ENCODE measurements around the gene SYNC. TPM values are rescaled to one million over a fixed set of nuclear protein-coding genes. Genes with fewer than 3 reads are reported as not detected.

Gene SYNC
- 0.03 TPM for polyA plus RNA-seq (2013, experiment 1 of 2)
- 0.03 TPM for polyA plus RNA-seq (2013, experiment 2 of 2)

GRCh38 chr1:32702599-32703478, at the start of gene SYNC:
Gene SYNC, minus strand, starts transcription at chr1:32702770. Its CDS starts 110 bp downstream, at chr1:32702660.
- H4K8ac ChIP-seq (ENCODE audit: low read depth, low read length), result no peak within 1 kb of the TSS
- peak within 1 kb of the TSS; percentile 51 for H2AK5ac ChIP-seq (ENCODE audit: low read depth, low read length)
- H3K4me2 ChIP-seq (ENCODE audit: insufficient read depth, low read length, poor library complexity, severe bottlenecking), result peak within 1 kb of the TSS; percentile 71
- no peak within 1 kb of the TSS for H2BK15ac ChIP-seq (ENCODE audit: low read length)
- H3K27me3 ChIP-seq (ENCODE audit: control insufficient read depth in 3 of 3, insufficient read depth in 3 of 3, low read depth in 1 of 3, low read length in 3 of 3), result peaks cover 3 to 50% (median 29%) of the 10 kb centered on the region in 3 experiments
- H3K9me3 ChIP-seq (replicated peaks in 1 of 2; ENCODE audit: control insufficient read depth in 2 of 2, insufficient read depth in 1 of 2, low read depth in 1 of 2, low read length in 2 of 2), result peaks cover 0 to 4% of the 10 kb centered on the region in 2 donors
- H3K4me3 ChIP-seq (ENCODE audit: low read length in 2 of 2), result peak within 1 kb of the TSS; percentile 32 to 34
- H3K23ac ChIP-seq (ENCODE audit: low read depth, low read length, poor library complexity), result peak within 1 kb of the TSS; percentile 94
- H3K36me3 ChIP-seq (replicated peaks in 1 of 2; ENCODE audit: control insufficient read depth in 2 of 2, insufficient read depth in 2 of 2, low read length in 2 of 2), result no peaks in the 10 kb centered on the region
- H3K27ac ChIP-seq (replicated peaks; ENCODE audit: low read length), result no peak within 1 kb of the TSS
- no peak within 1 kb of the TSS for H3K14ac ChIP-seq (ENCODE audit: low read length)
- H2BK120ac ChIP-seq (ENCODE audit: low read depth, low read length), result no peak within 1 kb of the TSS
- no CpG with 5 or more reads among the region's 70 CpGs for WGBS, 2 donors (ENCODE audit: extremely low coverage in 2 of 2, insufficient read length in 2 of 2, insufficient replicate concordance in 1 of 2)
- peak within 1 kb of the TSS; percentile 93 for H3K18ac ChIP-seq (ENCODE audit: low read length)
- peaks cover 10 to 16% of the 10 kb centered on the region in 2 donors for H3K4me1 ChIP-seq (ENCODE audit: control insufficient read depth in 2 of 2, insufficient read depth in 1 of 2, low read depth in 1 of 2, low read length in 2 of 2)
- DNase-seq (ENCODE audit: low spot score), result no peak
- no peak within 1 kb of the TSS for H3K4ac ChIP-seq (ENCODE audit: low read length)
- H2AFZ ChIP-seq (ENCODE audit: low read length), result peak within 1 kb of the TSS; percentile 89
- no peak within 1 kb of the TSS for H2BK5ac ChIP-seq (ENCODE audit: low read length)
- H3K79me1 ChIP-seq (ENCODE audit: low read depth, low read length), result peaks cover 2% of the 10 kb centered on the region
- H4K91ac ChIP-seq (ENCODE audit: low read depth, low read length, poor library complexity), result no peak within 1 kb of the TSS
- peak within 1 kb of the TSS; percentile 74 for H3K9ac ChIP-seq (ENCODE audit: low read depth, low read length, poor library complexity)
- H2BK12ac ChIP-seq (ENCODE audit: low read length), result no peak within 1 kb of the TSS

- Histone ChIP-seq H3K9me3 (replicated peaks in 1 of 2; ENCODE audit: control insufficient read depth in 2 of 2, insufficient read depth in 1 of 2, low read depth in 1 of 2, low read length in 2 of 2) (peaks cover 0 to 2% of the 10 kb centered on the region in 2 donors), H3K23ac (ENCODE audit: low read depth, low read length, poor library complexity) (no peak overlapping the region), H3K4me3 (ENCODE audit: low read length in 2 of 2) (no peak overlapping the region), H2AK5ac (ENCODE audit: low read depth, low read length) (no peak overlapping the region), H3K36me3 (replicated peaks in 1 of 2; ENCODE audit: control insufficient read depth in 2 of 2, insufficient read depth in 2 of 2, low read length in 2 of 2) (no peaks in the 10 kb centered on the region), H3K14ac (ENCODE audit: low read length) (no peak overlapping the region), H4K8ac (ENCODE audit: low read depth, low read length) (no peak overlapping the region), H3K4me1 (ENCODE audit: control insufficient read depth in 2 of 2, insufficient read depth in 1 of 2, low read depth in 1 of 2, low read length in 2 of 2) (peaks cover 0 to 2% of the 10 kb centered on the region in 2 donors), H2AFZ (ENCODE audit: low read length) (no peak overlapping the region), H2BK12ac (ENCODE audit: low read length) (no peak overlapping the region), H3K4me2 (ENCODE audit: insufficient read depth, low read length, poor library complexity, severe bottlenecking) (no peak overlapping the region), H2BK15ac (ENCODE audit: low read length) (no peak overlapping the region), H3K4ac (ENCODE audit: low read length) (no peak overlapping the region), H2BK5ac (ENCODE audit: low read length) (no peak overlapping the region), H3K79me1 (ENCODE audit: low read depth, low read length) (peaks cover 5% of the 10 kb centered on the region), H3K9ac (ENCODE audit: low read depth, low read length, poor library complexity) (no peak overlapping the region), H4K91ac (ENCODE audit: low read depth, low read length, poor library complexity) (no peak overlapping the region), H3K27me3 (ENCODE audit: control insufficient read depth in 3 of 3, insufficient read depth in 3 of 3, low read depth in 1 of 3, low read length in 3 of 3) (no peaks in the 10 kb centered on the region), H2BK120ac (ENCODE audit: low read depth, low read length) (no peak overlapping the region), H3K27ac (replicated peaks; ENCODE audit: low read length) (no peak overlapping the region), H3K18ac (ENCODE audit: low read length) (no peak overlapping the region)
- DNase-seq (ENCODE audit: low spot score), result no peak
- WGBS, 2 donors (ENCODE audit: extremely low coverage in 2 of 2, insufficient read length in 2 of 2, insufficient replicate concordance in 1 of 2), result no CpG with 5 or more reads among the region's 3 CpGs
Measured at GRCh38 chr1:32749771-32750170, 47.2 kb upstream of the SYNC start.

GRCh38 chr1:32749332-32749731, 46.8 kb upstream of the SYNC start:
- Histone ChIP-seq H3K27ac (replicated peaks; ENCODE audit: low read length) (no peak overlapping the region), H3K9ac (ENCODE audit: low read depth, low read length, poor library complexity) (no peak overlapping the region), H3K4me3 (ENCODE audit: low read length in 2 of 2) (no peak overlapping the region), H3K4me1 (ENCODE audit: control insufficient read depth in 2 of 2, insufficient read depth in 1 of 2, low read depth in 1 of 2, low read length in 2 of 2) (peaks cover 0 to 2% of the 10 kb centered on the region in 2 donors), H2BK120ac (ENCODE audit: low read depth, low read length) (no peak overlapping the region), H2AK5ac (ENCODE audit: low read depth, low read length) (no peak overlapping the region), H2BK15ac (ENCODE audit: low read length) (no peak overlapping the region), H3K14ac (ENCODE audit: low read length) (no peak overlapping the region), H3K36me3 (replicated peaks in 1 of 2; ENCODE audit: control insufficient read depth in 2 of 2, insufficient read depth in 2 of 2, low read length in 2 of 2) (no peaks in the 10 kb centered on the region), H3K9me3 (replicated peaks in 1 of 2; ENCODE audit: control insufficient read depth in 2 of 2, insufficient read depth in 1 of 2, low read depth in 1 of 2, low read length in 2 of 2) (peaks cover 0 to 1% of the 10 kb centered on the region in 2 donors), H2BK5ac (ENCODE audit: low read length) (no peak overlapping the region), H3K4me2 (ENCODE audit: insufficient read depth, low read length, poor library complexity, severe bottlenecking) (no peak overlapping the region), H4K8ac (ENCODE audit: low read depth, low read length) (no peak overlapping the region), H2AFZ (ENCODE audit: low read length) (no peak overlapping the region), H3K27me3 (ENCODE audit: control insufficient read depth in 3 of 3, insufficient read depth in 3 of 3, low read depth in 1 of 3, low read length in 3 of 3) (no peaks in the 10 kb centered on the region), H2BK12ac (ENCODE audit: low read length) (no peak overlapping the region), H3K18ac (ENCODE audit: low read length) (no peak overlapping the region), H3K23ac (ENCODE audit: low read depth, low read length, poor library complexity) (no peak overlapping the region), H4K91ac (ENCODE audit: low read depth, low read length, poor library complexity) (no peak overlapping the region), H3K79me1 (ENCODE audit: low read depth, low read length) (peaks cover 3% of the 10 kb centered on the region), H3K4ac (ENCODE audit: low read length) (no peak overlapping the region)
- WGBS, 2 donors (ENCODE audit: extremely low coverage in 2 of 2, insufficient read length in 2 of 2, insufficient replicate concordance in 1 of 2), result no CpG with 5 or more reads among the region's 4 CpGs
- no peak for DNase-seq (ENCODE audit: low spot score)

GRCh38 chr1:32748926-32749325, 46.4 kb upstream of the SYNC start:
- Histone ChIP-seq H3K79me1 (ENCODE audit: low read depth, low read length) (no peaks in the 10 kb centered on the region), H2BK15ac (ENCODE audit: low read length) (no peak overlapping the region), H2AFZ (ENCODE audit: low read length) (no peak overlapping the region), H3K36me3 (replicated peaks in 1 of 2; ENCODE audit: control insufficient read depth in 2 of 2, insufficient read depth in 2 of 2, low read length in 2 of 2) (no peaks in the 10 kb centered on the region), H3K9ac (ENCODE audit: low read depth, low read length, poor library complexity) (no peak overlapping the region), H2BK5ac (ENCODE audit: low read length) (no peak overlapping the region), H3K4me3 (ENCODE audit: low read length in 2 of 2) (no peak overlapping the region), H2BK120ac (ENCODE audit: low read depth, low read length) (no peak overlapping the region), H4K8ac (ENCODE audit: low read depth, low read length) (no peak overlapping the region), H3K4me1 (ENCODE audit: control insufficient read depth in 2 of 2, insufficient read depth in 1 of 2, low read depth in 1 of 2, low read length in 2 of 2) (peaks cover under 1 to 2% of the 10 kb centered on the region in 2 donors), H3K9me3 (replicated peaks in 1 of 2; ENCODE audit: control insufficient read depth in 2 of 2, insufficient read depth in 1 of 2, low read depth in 1 of 2, low read length in 2 of 2) (no peaks in the 10 kb centered on the region), H3K27ac (replicated peaks; ENCODE audit: low read length) (no peak overlapping the region), H3K4ac (ENCODE audit: low read length) (no peak overlapping the region), H3K18ac (ENCODE audit: low read length) (no peak overlapping the region), H3K4me2 (ENCODE audit: insufficient read depth, low read length, poor library complexity, severe bottlenecking) (no peak overlapping the region), H2AK5ac (ENCODE audit: low read depth, low read length) (no peak overlapping the region), H3K27me3 (ENCODE audit: control insufficient read depth in 3 of 3, insufficient read depth in 3 of 3, low read depth in 1 of 3, low read length in 3 of 3) (no peaks in the 10 kb centered on the region), H3K14ac (ENCODE audit: low read length) (no peak overlapping the region), H2BK12ac (ENCODE audit: low read length) (no peak overlapping the region), H3K23ac (ENCODE audit: low read depth, low read length, poor library complexity) (no peak overlapping the region), H4K91ac (ENCODE audit: low read depth, low read length, poor library complexity) (no peak overlapping the region)
- no peak for DNase-seq (ENCODE audit: low spot score)
- no CpG with 5 or more reads among the region's 8 CpGs for WGBS, 2 donors (ENCODE audit: extremely low coverage in 2 of 2, insufficient read length in 2 of 2, insufficient replicate concordance in 1 of 2)
